ENCODE measurements around the gene CNKSR2.

DNA sequence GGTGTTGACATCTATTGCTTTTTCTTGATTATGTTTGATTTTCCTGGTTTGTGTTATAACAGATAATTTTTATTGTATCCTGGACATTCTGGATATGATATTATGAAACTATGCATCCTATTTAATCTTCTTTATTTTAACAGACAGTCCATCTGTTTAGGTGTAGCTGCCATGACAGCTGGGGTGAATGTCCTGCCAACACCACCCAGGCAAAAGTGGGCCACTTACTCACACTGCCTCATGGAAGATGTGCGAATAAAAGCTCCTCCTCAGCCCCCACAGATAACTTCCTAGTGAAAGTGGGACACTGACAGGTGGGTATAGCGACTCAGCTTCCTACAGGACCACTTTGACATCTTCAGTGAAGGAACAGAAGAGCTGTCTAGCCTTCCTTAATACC, 18.4 kb upstream of the CNKSR2 start:
- TF ChIP-seq POLR2AphosphoS5 (IDR thresholded peaks at IDR 0.05): no peak
- no peak for TF ChIP-seq POLR2A (IDR thresholded peaks at IDR 0.05)
- TF ChIP-seq, protein P1, sequence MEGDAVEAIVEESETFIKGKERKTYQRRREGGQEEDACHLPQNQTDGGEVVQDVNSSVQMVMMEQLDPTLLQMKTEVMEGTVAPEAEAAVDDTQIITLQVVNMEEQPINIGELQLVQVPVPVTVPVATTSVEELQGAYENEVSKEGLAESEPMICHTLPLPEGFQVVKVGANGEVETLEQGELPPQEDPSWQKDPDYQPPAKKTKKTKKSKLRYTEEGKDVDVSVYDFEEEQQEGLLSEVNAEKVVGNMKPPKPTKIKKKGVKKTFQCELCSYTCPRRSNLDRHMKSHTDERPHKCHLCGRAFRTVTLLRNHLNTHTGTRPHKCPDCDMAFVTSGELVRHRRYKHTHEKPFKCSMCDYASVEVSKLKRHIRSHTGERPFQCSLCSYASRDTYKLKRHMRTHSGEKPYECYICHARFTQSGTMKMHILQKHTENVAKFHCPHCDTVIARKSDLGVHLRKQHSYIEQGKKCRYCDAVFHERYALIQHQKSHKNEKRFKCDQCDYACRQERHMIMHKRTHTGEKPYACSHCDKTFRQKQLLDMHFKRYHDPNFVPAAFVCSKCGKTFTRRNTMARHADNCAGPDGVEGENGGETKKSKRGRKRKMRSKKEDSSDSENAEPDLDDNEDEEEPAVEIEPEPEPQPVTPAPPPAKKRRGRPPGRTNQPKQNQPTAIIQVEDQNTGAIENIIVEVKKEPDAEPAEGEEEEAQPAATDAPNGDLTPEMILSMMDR (IDR thresholded peaks at IDR 0.05): no peak
